Endothelial cell of umbilical vein (primary cell): Measurements from ENCODE around the gene NFATC2.

Experiments
- EZH2 ChIP-seq: IDR thresholded peaks from 2 replicates; pipeline ENCODE4 v1.6.1; 2012; ENCODE audit warnings: borderline replicate concordance, low read depth, mild to moderate bottlenecking, moderate library complexity, low read length, inconsistent platforms; ENCODE audit not compliant: severe bottlenecking
- GATA2 ChIP-seq: IDR thresholded peaks from 2 replicates; pipeline ENCODE4 v1.7.0; 2011; ENCODE audit warnings: low read depth, mild to moderate bottlenecking, moderate library complexity, mixed read lengths, low read length; ENCODE audit not compliant: insufficient read length, insufficient read depth
- MYC ChIP-seq: IDR thresholded peaks from one replicate; pipeline ENCODE4 v1.6.1; 2011; ENCODE audit warnings: mild to moderate bottlenecking, low read depth, low read length
- POLR2A ChIP-seq: IDR thresholded peaks from 2 replicates; pipeline ENCODE4 v1.6.1; 2012; ENCODE audit warnings: low read depth, mild to moderate bottlenecking, control low read depth, low read length
- POLR2AphosphoS5 ChIP-seq: IDR thresholded peaks from 2 replicates; pipeline ENCODE4 v1.6.1; 2012; ENCODE audit warnings: low read depth, mild to moderate bottlenecking, control low read depth, low read length, moderate library complexity; ENCODE audit not compliant: insufficient read depth
- TF ChIP-seq, protein P1 (sequence below), 2 donors: IDR thresholded peaks; 1 replicate in 1 of 2; 2 replicates in 1 of 2; pipeline ENCODE4 v1.5.1; 2011; ENCODE audit warnings: low read length in 2 of 2, mild to moderate bottlenecking in 2 of 2, moderate library complexity in 2 of 2, control low read depth in 1 of 2, inconsistent platforms in 1 of 2, low read depth in 1 of 2; ENCODE audit not compliant: insufficient read depth in 1 of 2; ENCODE audit errors: extremely low read depth in 1 of 2

DNA sequence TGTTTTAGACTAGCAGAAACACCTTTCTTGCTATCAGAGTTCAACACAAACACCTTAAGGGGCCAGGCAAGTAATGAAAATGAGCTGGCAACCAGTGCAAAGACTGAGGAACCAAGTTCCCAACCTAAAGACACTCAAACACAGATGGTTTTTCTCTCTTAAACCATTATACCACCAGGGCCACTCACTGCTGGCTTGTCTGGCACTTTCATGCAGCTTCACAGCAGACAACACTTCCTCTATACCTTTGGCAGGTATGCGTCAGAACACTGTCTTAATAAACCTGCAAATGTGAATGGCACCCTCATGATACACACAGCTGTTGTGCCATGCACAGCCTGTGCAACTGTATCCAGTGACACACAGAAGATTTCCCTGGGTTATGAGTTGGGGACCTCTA is 41.6 kb downstream of the NFATC2 start:
- TF ChIP-seq MYC (no peak), POLR2AphosphoS5 (no peak), POLR2A (no peak), EZH2 (no peak), GATA2 (no peak)
- TF ChIP-seq, protein P1, sequence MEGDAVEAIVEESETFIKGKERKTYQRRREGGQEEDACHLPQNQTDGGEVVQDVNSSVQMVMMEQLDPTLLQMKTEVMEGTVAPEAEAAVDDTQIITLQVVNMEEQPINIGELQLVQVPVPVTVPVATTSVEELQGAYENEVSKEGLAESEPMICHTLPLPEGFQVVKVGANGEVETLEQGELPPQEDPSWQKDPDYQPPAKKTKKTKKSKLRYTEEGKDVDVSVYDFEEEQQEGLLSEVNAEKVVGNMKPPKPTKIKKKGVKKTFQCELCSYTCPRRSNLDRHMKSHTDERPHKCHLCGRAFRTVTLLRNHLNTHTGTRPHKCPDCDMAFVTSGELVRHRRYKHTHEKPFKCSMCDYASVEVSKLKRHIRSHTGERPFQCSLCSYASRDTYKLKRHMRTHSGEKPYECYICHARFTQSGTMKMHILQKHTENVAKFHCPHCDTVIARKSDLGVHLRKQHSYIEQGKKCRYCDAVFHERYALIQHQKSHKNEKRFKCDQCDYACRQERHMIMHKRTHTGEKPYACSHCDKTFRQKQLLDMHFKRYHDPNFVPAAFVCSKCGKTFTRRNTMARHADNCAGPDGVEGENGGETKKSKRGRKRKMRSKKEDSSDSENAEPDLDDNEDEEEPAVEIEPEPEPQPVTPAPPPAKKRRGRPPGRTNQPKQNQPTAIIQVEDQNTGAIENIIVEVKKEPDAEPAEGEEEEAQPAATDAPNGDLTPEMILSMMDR (IDR thresholded peaks at IDR 0.05; ENCODE audit: extremely low read depth in 1 of 2, insufficient read depth in 1 of 2, low read depth in 1 of 2, low read length in 2 of 2): no peak
